Nephron progenitor cell (in vitro differentiated cells): ENCODE data around the gene CORO1A.
"Not testable (repeated sequence)": the region's sequence is repeated elsewhere in the genome, so short reads cannot be mapped to it uniquely, and the experiment has no call there.

Source experiments
- DNase-seq: peaks from one replicate; pipeline ENCODE4 v3.0.0; 2021
- H3K27ac Mint-ChIP-seq: 2 replicates; pipeline ENCODE4 v1.8.0; 2021; ENCODE audit warnings: mild to moderate bottlenecking, moderate library complexity, mixed read lengths
- H3K27me3 Mint-ChIP-seq: 2 replicates; pipeline ENCODE4 v1.8.0; 2021; ENCODE audit warnings: mild to moderate bottlenecking, low read depth, mixed read lengths; ENCODE audit not compliant: poor library complexity
- H3K36me3 Mint-ChIP-seq: 2 replicates; pipeline ENCODE4 v1.8.0; 2021; ENCODE audit warnings: low read depth, mixed read lengths
- H3K4me1 Mint-ChIP-seq: 2 replicates; pipeline ENCODE4 v1.8.0; 2021; ENCODE audit warnings: mixed read lengths
- H3K4me3 Mint-ChIP-seq: 2 replicates; pipeline ENCODE4 v1.8.0; 2021; ENCODE audit warnings: mild to moderate bottlenecking, moderate library complexity, mixed read lengths
- H3K9me3 Mint-ChIP-seq: 2 replicates; pipeline ENCODE4 v1.8.0; 2021; ENCODE audit warnings: mild to moderate bottlenecking, moderate library complexity, mixed read lengths

CORO1A gene

GRCh38 chr16:30199608-30200343, 16.4 kb downstream of the CORO1A start:
- not testable (repeated sequence) for H3K4me3 Mint-ChIP-seq, H3K9me3 Mint-ChIP-seq, DNase-seq, H3K36me3 Mint-ChIP-seq, H3K4me1 Mint-ChIP-seq, H3K27ac Mint-ChIP-seq, H3K27me3 Mint-ChIP-seq

GRCh38 chr16:30205541-30206236, 22.3 kb downstream of the CORO1A start:
- H3K4me1 Mint-ChIP-seq, H3K27ac Mint-ChIP-seq, H3K4me3 Mint-ChIP-seq, H3K9me3 Mint-ChIP-seq, H3K36me3 Mint-ChIP-seq, H3K27me3 Mint-ChIP-seq: not testable (repeated sequence)
- peak; percentile 26 for DNase-seq

- not testable (repeated sequence) for H3K27ac Mint-ChIP-seq, H3K4me1 Mint-ChIP-seq, H3K27me3 Mint-ChIP-seq, H3K9me3 Mint-ChIP-seq, DNase-seq, H3K4me3 Mint-ChIP-seq, H3K36me3 Mint-ChIP-seq
Observed at GRCh38 chr16:30206252-30206651, 22.9 kb downstream of the CORO1A start.

- H3K27ac Mint-ChIP-seq, H3K4me3 Mint-ChIP-seq, H3K36me3 Mint-ChIP-seq, H3K4me1 Mint-ChIP-seq, H3K9me3 Mint-ChIP-seq, H3K27me3 Mint-ChIP-seq: not testable (repeated sequence)
- DNase-seq: peak; percentile 3
Observed at GRCh38 chr16:30207063-30207704, 23.8 kb downstream of the CORO1A start.

GRCh38 chr16:30209032-30209431, 25.6 kb downstream of the CORO1A start:
- H3K36me3 Mint-ChIP-seq, DNase-seq, H3K4me3 Mint-ChIP-seq, H3K27me3 Mint-ChIP-seq, H3K4me1 Mint-ChIP-seq, H3K27ac Mint-ChIP-seq, H3K9me3 Mint-ChIP-seq: not testable (repeated sequence)

GRCh38 chr16:30211414-30211813, 28.0 kb downstream of the CORO1A start:
- H3K4me1 Mint-ChIP-seq, H3K9me3 Mint-ChIP-seq, H3K27me3 Mint-ChIP-seq, H3K4me3 Mint-ChIP-seq, DNase-seq, H3K36me3 Mint-ChIP-seq, H3K27ac Mint-ChIP-seq: not testable (repeated sequence)

GRCh38 chr16:30217082-30217481, 33.7 kb downstream of the CORO1A start:
- H3K4me1 Mint-ChIP-seq, H3K4me3 Mint-ChIP-seq, H3K9me3 Mint-ChIP-seq, H3K36me3 Mint-ChIP-seq, DNase-seq, H3K27me3 Mint-ChIP-seq, H3K27ac Mint-ChIP-seq: not testable (repeated sequence)
